ENCODE data around the gene NPTXR.

DNA sequence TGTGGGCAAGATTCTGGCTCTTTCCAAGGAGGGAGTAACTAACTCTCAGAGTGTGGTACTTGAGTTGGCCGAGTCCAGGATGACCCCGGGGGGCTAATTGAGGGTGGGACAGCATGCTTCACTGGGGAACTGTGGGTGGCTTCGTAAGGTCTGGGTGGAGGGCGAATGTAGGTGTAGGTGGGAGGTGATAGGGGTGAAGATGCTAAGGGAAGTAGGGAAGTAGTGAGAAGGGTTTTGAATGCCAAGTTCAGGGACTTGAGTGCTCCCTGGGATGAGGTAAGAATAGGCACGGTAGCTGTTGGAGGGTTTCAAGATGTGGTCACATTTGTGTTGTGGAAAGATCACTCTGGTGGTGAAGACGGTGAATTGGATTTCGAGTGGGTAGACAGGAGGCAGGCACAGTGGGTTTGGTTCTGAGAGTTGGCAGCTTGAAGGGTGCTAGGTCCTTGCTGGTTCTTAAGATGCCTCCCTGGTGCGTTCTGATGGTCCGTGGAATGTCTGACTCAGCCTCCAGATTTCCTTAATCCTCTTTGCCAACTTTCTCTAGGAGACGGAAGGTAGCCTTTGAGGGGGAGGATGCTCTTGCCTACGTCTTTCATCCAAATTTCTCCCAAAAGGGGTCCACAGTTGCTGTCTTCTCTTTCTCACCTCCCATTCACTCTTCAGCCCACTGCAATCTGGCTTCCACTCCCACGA lies 47.4 kb downstream of the NPTXR start:
- no peak for TF ChIP-seq POLR2A (IDR thresholded peaks at IDR 0.05)
- TF ChIP-seq CTCF (IDR thresholded peaks at IDR 0.05): no peak
